DND-41 (cell line): ENCODE data around the gene COA3.
A peak's percentile ranks its signal among the peaks of the same experiment; 100 is the strongest.

ENCODE experiments used
- ATAC-seq: fragments of 200-7000 bp; cut with Tn5 transposase; 3 replicates; pipeline ENCODE4 v1.9.1; 2021; ENCODE audit warnings: low read depth; ENCODE audit not compliant: insufficient read depth
- DNase-seq: peaks from one replicate; pipeline ENCODE4 v3.0.0-alpha.2; 2020
- H2AFZ ChIP-seq: 2 replicates; pipeline ENCODE4 v1.6.0; 2012; ENCODE audit warnings: low read depth, low read length
- H3K27ac ChIP-seq: 2 replicates; pipeline ENCODE4 v1.5.1; 2012; ENCODE audit warnings: low read length, inconsistent platforms
- H3K27me3 ChIP-seq: fragments of 200-600 bp; sonication (generic); 2 replicates; pipeline ENCODE4 v1.6.0; 2012; ENCODE audit warnings: low read length, mild to moderate bottlenecking, inconsistent platforms; ENCODE audit not compliant: insufficient read depth, poor library complexity
- H3K36me3 ChIP-seq: 2 replicates; pipeline ENCODE4 v1.5.1; 2012; ENCODE audit warnings: low read length, inconsistent platforms; ENCODE audit not compliant: insufficient read depth
- H3K4me1 ChIP-seq: 2 replicates; pipeline ENCODE4 v1.5.1; 2012; ENCODE audit warnings: mild to moderate bottlenecking, low read length; ENCODE audit not compliant: insufficient read depth
- H3K4me2 ChIP-seq: 2 replicates; pipeline ENCODE4 v1.6.0; 2012; ENCODE audit warnings: mild to moderate bottlenecking, moderate library complexity, low read length, inconsistent platforms; ENCODE audit not compliant: insufficient read depth
- H3K4me3 ChIP-seq, 2 experiments: fragments of 200-600 bp in 1 of 2; shearing (Covaris generic) in 1 of 2; 2 replicates each; pipeline ENCODE4 v1.5.1; 2012 to 2016; ENCODE audit warnings: inconsistent platforms in 2 of 2, low read length in 2 of 2, mild to moderate bottlenecking in 2 of 2, low read depth in 1 of 2, moderate library complexity in 1 of 2
- H3K79me2 ChIP-seq: 2 replicates; pipeline ENCODE4 v1.6.0; 2012; ENCODE audit warnings: low read length, inconsistent platforms; ENCODE audit not compliant: insufficient read depth
- H3K9ac ChIP-seq: 2 replicates; pipeline ENCODE4 v1.6.0; 2012; ENCODE audit warnings: low read depth, mild to moderate bottlenecking, inconsistent platforms, low read length, moderate library complexity
- H3K9me3 ChIP-seq: 2 replicates; pipeline ENCODE4 v1.5.1; 2012; ENCODE audit warnings: low read length, moderate library complexity, mild to moderate bottlenecking, inconsistent platforms; ENCODE audit not compliant: insufficient read depth, severe bottlenecking
- H4K20me1 ChIP-seq: 2 replicates; pipeline ENCODE4 v1.6.0; 2012; ENCODE audit warnings: low read length; ENCODE audit not compliant: insufficient read depth
- EZH2 ChIP-seq: IDR thresholded peaks from 3 replicates; pipeline ENCODE4 v1.6.1; 2012; ENCODE audit warnings: borderline replicate concordance, low read depth, mild to moderate bottlenecking, moderate library complexity, low read length, inconsistent platforms; ENCODE audit not compliant: severe bottlenecking
- TF ChIP-seq, protein P1 (sequence below): IDR thresholded peaks from 2 replicates; pipeline ENCODE4 v1.5.1; 2012; ENCODE audit warnings: borderline replicate concordance, low read length, moderate library complexity, mild to moderate bottlenecking; ENCODE audit not compliant: poor library complexity, severe bottlenecking; ENCODE audit errors: extremely low read depth

COA3 gene

GRCh38 chr17:42760652-42761581 lies 37.6 kb downstream of the COA3 start, which contains the start of gene RAMP2:
RAMP2 (plus strand) TSS chr17:42761227; CDS start chr17:42761262, 35 bp downstream.
- no peak within 1 kb of the TSS for H3K27ac ChIP-seq
- peaks cover 36% of the 10 kb centered on the region for H3K27me3 ChIP-seq
- no peaks in the 10 kb centered on the region for H3K79me2 ChIP-seq
- peaks cover 19% of the 10 kb centered on the region for H3K4me1 ChIP-seq
- no peaks in the 10 kb centered on the region for H4K20me1 ChIP-seq
- DNase-seq = peak; percentile 53
- peak within 1 kb of the TSS; percentile 12 to 56; a peak in 3 of 4 replicates for H3K4me3 ChIP-seq
- peak; percentile 78 for ATAC-seq
- H3K4me2 ChIP-seq = peak within 1 kb of the TSS; percentile 74
- peak within 1 kb of the TSS; percentile 56 for H3K9ac ChIP-seq
- no peaks in the 10 kb centered on the region for H3K36me3 ChIP-seq
- TF ChIP-seq, protein P1, sequence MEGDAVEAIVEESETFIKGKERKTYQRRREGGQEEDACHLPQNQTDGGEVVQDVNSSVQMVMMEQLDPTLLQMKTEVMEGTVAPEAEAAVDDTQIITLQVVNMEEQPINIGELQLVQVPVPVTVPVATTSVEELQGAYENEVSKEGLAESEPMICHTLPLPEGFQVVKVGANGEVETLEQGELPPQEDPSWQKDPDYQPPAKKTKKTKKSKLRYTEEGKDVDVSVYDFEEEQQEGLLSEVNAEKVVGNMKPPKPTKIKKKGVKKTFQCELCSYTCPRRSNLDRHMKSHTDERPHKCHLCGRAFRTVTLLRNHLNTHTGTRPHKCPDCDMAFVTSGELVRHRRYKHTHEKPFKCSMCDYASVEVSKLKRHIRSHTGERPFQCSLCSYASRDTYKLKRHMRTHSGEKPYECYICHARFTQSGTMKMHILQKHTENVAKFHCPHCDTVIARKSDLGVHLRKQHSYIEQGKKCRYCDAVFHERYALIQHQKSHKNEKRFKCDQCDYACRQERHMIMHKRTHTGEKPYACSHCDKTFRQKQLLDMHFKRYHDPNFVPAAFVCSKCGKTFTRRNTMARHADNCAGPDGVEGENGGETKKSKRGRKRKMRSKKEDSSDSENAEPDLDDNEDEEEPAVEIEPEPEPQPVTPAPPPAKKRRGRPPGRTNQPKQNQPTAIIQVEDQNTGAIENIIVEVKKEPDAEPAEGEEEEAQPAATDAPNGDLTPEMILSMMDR = no peak
- peak; percentile 64 for TF ChIP-seq EZH2
- H3K9me3 ChIP-seq = no peaks in the 10 kb centered on the region
- peak within 1 kb of the TSS; percentile 65 for H2AFZ ChIP-seq

DNA sequence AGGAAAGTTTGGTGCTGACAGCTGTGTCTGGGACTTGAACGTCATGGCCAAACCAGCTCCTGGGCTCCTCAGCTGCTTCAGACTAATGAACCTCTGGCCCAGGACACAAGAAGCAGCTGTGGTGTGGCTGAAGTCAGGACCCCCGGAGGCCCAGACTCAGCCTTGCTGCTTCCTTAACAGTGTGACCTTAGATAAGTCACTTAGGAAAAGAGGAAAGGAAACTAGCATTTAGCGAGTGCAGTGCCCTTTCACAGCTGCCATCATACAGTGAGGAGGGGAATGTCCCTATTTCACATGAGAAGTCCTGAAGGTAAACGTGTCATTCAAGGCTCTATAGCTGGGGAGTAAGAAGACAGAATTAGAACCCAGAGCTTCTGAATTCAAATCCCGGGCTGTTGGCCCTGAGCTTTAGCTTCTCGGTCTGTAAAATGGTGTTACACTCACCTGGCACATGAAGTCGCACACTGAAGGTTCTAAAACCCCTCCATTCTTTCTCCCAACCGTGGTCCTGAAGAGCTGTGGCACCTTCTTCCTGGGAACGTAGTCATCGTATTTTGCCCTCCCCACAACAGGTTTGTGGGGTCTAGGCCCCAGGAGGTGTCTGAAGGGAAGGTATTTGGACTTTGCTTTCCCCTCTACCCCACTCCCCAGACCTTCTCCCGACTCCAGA lies 38.4 kb downstream of the COA3 start:
- Histone ChIP-seq H2AFZ (peak overlapping the region; percentile 65; the same call in 1 of the 2 replicates), H3K9me3 (no peaks in the 10 kb centered on the region), H3K4me2 (peak overlapping the region; percentile 74; the same call in 1 of the 2 replicates), H3K4me3 (no peak overlapping the region), H3K4me1 (peaks cover 19% of the 10 kb centered on the region), H3K79me2 (no peaks in the 10 kb centered on the region), H3K36me3 (no peaks in the 10 kb centered on the region), H3K9ac (no peak overlapping the region; the same call in 1 of the 2 replicates), H3K27me3 (peaks cover 36% of the 10 kb centered on the region), H3K27ac (no peak overlapping the region), H4K20me1 (no peaks in the 10 kb centered on the region)
- DNase-seq (no peak), ATAC-seq (no peak)
- no peak for TF ChIP-seq EZH2
- TF ChIP-seq, protein P1 = no peak

DNA sequence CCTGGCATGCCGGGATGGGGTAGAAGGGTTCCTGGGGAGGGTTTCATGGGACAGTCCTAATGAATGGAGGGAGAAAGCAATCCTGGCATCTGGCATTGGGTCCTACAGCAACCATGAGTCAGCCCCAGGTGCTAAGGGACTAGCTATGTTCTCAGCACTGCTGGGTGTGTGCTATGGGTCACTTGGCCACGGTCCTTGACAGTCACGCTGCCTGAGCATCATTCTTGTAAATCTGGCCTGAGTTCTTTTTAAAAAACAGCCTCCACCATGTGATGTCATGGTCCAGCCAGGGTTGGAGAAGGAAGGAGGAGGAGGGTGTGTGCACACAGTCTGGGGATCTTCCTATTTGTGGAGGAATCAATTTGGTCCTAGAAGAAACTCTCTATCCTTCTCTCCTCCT lies 43.7 kb downstream of the COA3 start:
- Histone ChIP-seq H3K27ac (no peak overlapping the region), H3K27me3 (peaks cover 23% of the 10 kb centered on the region), H3K4me1 (no peaks in the 10 kb centered on the region), H3K36me3 (no peaks in the 10 kb centered on the region), H3K4me3 (no peak overlapping the region), H3K9me3 (no peaks in the 10 kb centered on the region), H3K79me2 (no peaks in the 10 kb centered on the region), H3K4me2 (no peak overlapping the region), H2AFZ (no peak overlapping the region), H4K20me1 (no peaks in the 10 kb centered on the region), H3K9ac (no peak overlapping the region)
- no peak for ATAC-seq
- no peak for DNase-seq
- TF ChIP-seq, protein P1 = no peak
- TF ChIP-seq EZH2 = no peak
